H1 (cell line): ENCODE measurements around the gene MYO1A. TPM values are rescaled to one million over a fixed set of nuclear protein-coding genes. Genes with fewer than 3 reads are reported as not detected.

ENCODE experiments used
- BACH1 ChIP-seq: IDR thresholded peaks from 2 replicates; pipeline ENCODE4 v1.6.1; 2012; ENCODE audit warnings: low read length, improper control_type of control experiment
- EGR1 ChIP-seq: IDR thresholded peaks from 2 replicates; pipeline ENCODE4 v1.6.1; 2011; ENCODE audit warnings: low read depth, low read length, borderline replicate concordance
- NANOG ChIP-seq: IDR thresholded peaks from 2 replicates; pipeline ENCODE4 v1.6.1; 2011; ENCODE audit warnings: low read length, low read depth, mild to moderate bottlenecking, inconsistent platforms; ENCODE audit not compliant: insufficient read depth, poor library complexity, severe bottlenecking
- POLR2A ChIP-seq, 2 experiments: IDR thresholded peaks; 1 replicate in 1 of 2; 2 replicates in 1 of 2; pipeline ENCODE4 v1.6.1; 2011; ENCODE audit warnings: low read depth in 2 of 2, low read length in 2 of 2, mild to moderate bottlenecking in 2 of 2; ENCODE audit errors: control extremely low read depth in 1 of 2
- POU5F1 ChIP-seq: IDR thresholded peaks from 2 replicates; pipeline ENCODE4 v1.6.1; 2011; ENCODE audit warnings: low read depth, mild to moderate bottlenecking, low read length, moderate library complexity
- SAP30 ChIP-seq: fragments of 300-600 bp; sonication (generic); IDR thresholded peaks from 2 replicates; pipeline ENCODE4 v1.7.1; 2012; ENCODE audit warnings: low read length, moderate library complexity, mild to moderate bottlenecking, inconsistent platforms; ENCODE audit not compliant: insufficient read depth, insufficient replicate concordance
- SIN3A ChIP-seq, 2 experiments: IDR thresholded peaks in 1 of 2; conservative IDR thresholded peaks in 1 of 2; 2 replicates each; pipeline ENCODE4 v1.6.1; 2011 to 2012; ENCODE audit warnings: low read length in 2 of 2, improper control_type of control experiment in 1 of 2, low read depth in 1 of 2, mild to moderate bottlenecking in 1 of 2
- SUZ12 ChIP-seq: fragments of 200-600 bp; sonication (generic); IDR thresholded peaks from 2 replicates; pipeline ENCODE4 v1.6.1; 2012; ENCODE audit warnings: mild to moderate bottlenecking, inconsistent platforms, low read length, moderate library complexity, mixed read lengths
- TBP ChIP-seq: IDR thresholded peaks from 2 replicates; pipeline ENCODE4 v1.6.1; 2011; ENCODE audit warnings: low read depth, low read length, improper control_type of control experiment
- polyA plus RNA-seq, 7 experiments: library from polyadenylated mRNA; depleted of rRNA in 3 of 7; stranded (reverse) in 5 of 7; unstranded in 2 of 7; fragments of >200 nt in 5 of 7; fragments of 200-250 nt in 2 of 7; gene quantifications; 1 replicate in 5 of 7; 2 replicates in 1 of 7; 4 replicates in 1 of 7; pipeline versions ENCODE4 v1.2.1 to v1.2.3, GENCODE V29; 2011 to 2013; ENCODE audit warnings: missing spikeins in 2 of 7, mixed read lengths in 2 of 7
- total RNA-seq: library from RNA; stranded (reverse); fragmentation: NEBNext Ultra II Directional; extraction: Animal tissue kit (Norgen Biotek cat#: 25700); gene quantifications from 2 replicates; pipeline ENCODE4 v1.2.1, GENCODE V29; 2021
- TF ChIP-seq, protein P1 (sequence below): IDR thresholded peaks from 2 replicates; pipeline ENCODE4 v1.6.1; 2012; ENCODE audit warnings: low read length, inconsistent platforms

MYO1A gene
- total and polyA plus RNA-seq, 2 of the 8 experiments (the other 6 are each of a cell fraction or from before 2014, with no cell fraction given), result 0.54 to 0.77 TPM

DNA sequence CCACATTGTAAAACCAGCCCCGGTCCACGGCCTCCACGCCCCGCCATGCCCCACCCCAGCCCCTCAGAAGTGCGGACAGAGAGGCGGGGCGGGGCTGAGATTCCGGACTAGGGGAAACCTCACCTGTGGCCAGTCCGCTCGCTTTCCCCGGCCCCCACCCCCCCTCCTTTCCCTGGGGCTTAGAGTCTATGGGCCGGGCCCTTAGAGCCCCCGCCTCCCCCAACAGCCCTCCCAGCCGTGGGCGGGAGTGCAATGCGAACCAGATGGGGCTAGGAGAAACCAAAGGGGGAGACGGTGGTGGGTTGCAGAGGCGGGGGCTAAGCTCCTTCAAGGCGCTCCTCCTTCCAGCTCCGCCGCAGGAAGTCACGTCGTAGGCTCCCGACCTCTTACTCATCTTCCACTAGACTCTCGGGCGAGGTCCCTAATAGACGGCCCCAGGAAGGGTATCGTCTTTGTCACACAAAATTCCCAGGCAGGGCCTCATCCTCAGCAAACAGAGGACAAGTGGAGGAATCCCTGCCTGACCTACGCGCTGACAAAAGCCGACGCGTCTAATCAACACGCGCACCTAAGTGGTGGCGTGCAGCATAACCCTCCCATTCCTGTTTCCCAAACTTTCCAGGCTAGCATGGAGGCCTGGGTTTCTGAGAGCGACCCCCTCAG lies 37.9 kb upstream of the MYO1A start (continued):
- peak in 1 of 2 experiments; percentile 32; a peak in 1 of 4 replicates for TF ChIP-seq SIN3A (conservative IDR thresholded peaks at IDR 0.05 in 1 of 2, IDR thresholded peaks at IDR 0.05 in 1 of 2; ENCODE audit: low read depth in 1 of 2, low read length in 2 of 2)
- TF ChIP-seq NANOG, result no peak
- TF ChIP-seq SUZ12, result peak; percentile 40; the same call in 1 of the 2 replicates
- TF ChIP-seq POLR2A (IDR thresholded peaks at IDR 0.05; ENCODE audit: control extremely low read depth in 1 of 2, low read depth in 2 of 2, low read length in 2 of 2), result peak in 1 of 2 experiments; percentile 54; a peak in 1 of 3 replicates
- TF ChIP-seq, protein P1, sequence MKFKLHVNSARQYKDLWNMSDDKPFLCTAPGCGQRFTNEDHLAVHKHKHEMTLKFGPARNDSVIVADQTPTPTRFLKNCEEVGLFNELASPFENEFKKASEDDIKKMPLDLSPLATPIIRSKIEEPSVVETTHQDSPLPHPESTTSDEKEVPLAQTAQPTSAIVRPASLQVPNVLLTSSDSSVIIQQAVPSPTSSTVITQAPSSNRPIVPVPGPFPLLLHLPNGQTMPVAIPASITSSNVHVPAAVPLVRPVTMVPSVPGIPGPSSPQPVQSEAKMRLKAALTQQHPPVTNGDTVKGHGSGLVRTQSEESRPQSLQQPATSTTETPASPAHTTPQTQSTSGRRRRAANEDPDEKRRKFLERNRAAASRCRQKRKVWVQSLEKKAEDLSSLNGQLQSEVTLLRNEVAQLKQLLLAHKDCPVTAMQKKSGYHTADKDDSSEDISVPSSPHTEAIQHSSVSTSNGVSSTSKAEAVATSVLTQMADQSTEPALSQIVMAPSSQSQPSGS, result no peak
- 0 out of 2 replicates have a peak, but pooled peaks have one; percentile 1 for TF ChIP-seq BACH1
- TF ChIP-seq POU5F1, result no peak
- peak; percentile 23 for TF ChIP-seq SAP30
- TF ChIP-seq EGR1, result peak; percentile 86
- TF ChIP-seq TBP, result peak; percentile 35; the same call in 1 of the 2 replicates
